SK-N-SH (cell line): Measurements from ENCODE around the gene SERTAD2. TPM values are rescaled to one million over a fixed set of nuclear protein-coding genes. Genes with fewer than 3 reads are reported as not detected.

Source experiments
- CTCF ChIA-PET: fragments of 300-600, 350-600 bp; formaldehyde crosslinking; extraction: SDS; loops from one replicate; lab custom pipeline; 2021; lab: Yijun Ruan, JAX
- POLR2A ChIA-PET: fragments of 350-600 bp; sonication (Branson Sonifier 250); formaldehyde crosslinking; extraction: SDS; loops from one replicate; lab custom pipeline; 2020; ENCODE audit warnings: antibody characterized with exemption, inconsistent platforms; lab: Yijun Ruan, JAX
- DNase-seq: peaks from one replicate; pipeline ENCODE4 v3.0.0; 2012
- H2AFZ ChIP-seq: fragments of 200-600 bp; sonication (generic); 2 replicates; pipeline ENCODE4 v1.8.1; 2016; ENCODE audit warnings: antibody characterized with exemption, mild to moderate bottlenecking, low read depth
- H3F3A ChIP-seq: fragments of 200-600 bp; sonication (generic); replicated peaks from 2 replicates; pipeline ENCODE3; 2016; ENCODE audit warnings: antibody characterized with exemption, mild to moderate bottlenecking; ENCODE audit not compliant: insufficient read depth
- H3K27ac ChIP-seq, 2 experiments: fragments of 200-500 bp in 1 of 2; fragments of 200-600 bp in 1 of 2; sonication (Bioruptor generic) in 1 of 2; sonication (generic), shearing (Covaris generic) in 1 of 2; 2 replicates each; pipeline versions ENCODE4 v1.5.1 to v1.6.1; 2014 to 2016; ENCODE audit warnings: low read depth in 2 of 2, inconsistent platforms in 1 of 2, low read length in 1 of 2, mild to moderate bottlenecking in 1 of 2, mixed read lengths in 1 of 2
- H3K27me3 ChIP-seq: fragments of 200-600 bp; sonication (generic), shearing (Covaris generic); 2 replicates; pipeline ENCODE4 v1.6.1; 2016; ENCODE audit warnings: mixed run types; ENCODE audit not compliant: insufficient read depth
- H3K36me3 ChIP-seq, 2 experiments: fragments of 200-500 bp in 1 of 2; fragments of 200-600 bp in 1 of 2; sonication (Bioruptor generic) in 1 of 2; sonication (generic) in 1 of 2; replicated peaks in 1 of 2; 2 replicates each; pipeline versions ENCODE3 to v1.5.1; 2014 to 2016; ENCODE audit warnings: low read length in 1 of 2, mild to moderate bottlenecking in 1 of 2; ENCODE audit not compliant: insufficient read depth in 2 of 2, control insufficient read depth in 1 of 2
- H3K4me1 ChIP-seq, 2 experiments: fragments of 200-500 bp in 1 of 2; fragments of 200-600 bp in 1 of 2; sonication (Bioruptor generic) in 1 of 2; sonication (generic), shearing (Covaris generic) in 1 of 2; 2 replicates each; pipeline versions ENCODE4 v1.5.1 to v1.6.1; 2014 to 2016; ENCODE audit warnings: low read depth in 1 of 2, low read length in 1 of 2, mixed run types in 1 of 2; ENCODE audit not compliant: insufficient read depth in 2 of 2, control insufficient read depth in 1 of 2
- H3K4me2 ChIP-seq: fragments of 200-600 bp; sonication (generic), shearing (Covaris generic); 2 replicates; pipeline ENCODE4 v1.6.1; 2017; ENCODE audit warnings: mixed run types
- H3K4me3 ChIP-seq, 2 experiments: fragments of 200-500 bp in 1 of 2; fragments of 200-600 bp in 1 of 2; sonication (Bioruptor generic) in 1 of 2; sonication (generic), shearing (Covaris generic) in 1 of 2; 2 replicates each; pipeline versions ENCODE4 v1.5.1 to v1.8.1; 2014 to 2016; ENCODE audit warnings: low read depth in 2 of 2, inconsistent platforms in 1 of 2, low read length in 1 of 2, mild to moderate bottlenecking in 1 of 2, mixed read lengths in 1 of 2, moderate library complexity in 1 of 2
- H3K79me2 ChIP-seq: fragments of 200-600 bp; sonication (generic); 2 replicates; pipeline ENCODE4 v1.8.1; 2017; ENCODE audit warnings: mild to moderate bottlenecking; ENCODE audit not compliant: insufficient read depth
- H3K9ac ChIP-seq: fragments of 200-600 bp; sonication (generic); 2 replicates; pipeline ENCODE4 v1.6.1; 2017; ENCODE audit warnings: mixed run types
- H3K9me2 ChIP-seq: fragments of 200-600 bp; sonication (generic); 2 replicates; pipeline ENCODE4 v1.6.1; 2017; ENCODE audit warnings: mixed run types
- H3K9me3 ChIP-seq: fragments of 200-600 bp; sonication (generic); 2 replicates; pipeline ENCODE4 v1.6.1; 2017; ENCODE audit warnings: mixed run types, mild to moderate bottlenecking, moderate library complexity
- H4K20me1 ChIP-seq: fragments of 200-600 bp; sonication (generic); 2 replicates; pipeline ENCODE4 v1.6.1; 2017; ENCODE audit warnings: mild to moderate bottlenecking, mixed run types; ENCODE audit not compliant: insufficient read depth
- FOSL2 ChIP-seq: IDR thresholded peaks from 2 replicates; pipeline ENCODE4 v1.4.0; 2012; ENCODE audit warnings: low read depth, mild to moderate bottlenecking, moderate library complexity, borderline replicate concordance
- FOXJ3 ChIP-seq: sonication (generic); formaldehyde crosslinking; IDR thresholded peaks from 2 replicates; pipeline ENCODE4 v1.5.1; 2020; ENCODE audit warnings: mild to moderate bottlenecking, missing genetic modification reagents
- GABPA ChIP-seq: IDR thresholded peaks from 2 replicates; pipeline ENCODE4 v1.4.0; 2012; ENCODE audit warnings: low read depth, mild to moderate bottlenecking
- MXI1 ChIP-seq: IDR thresholded peaks from 2 replicates; pipeline ENCODE4 v1.6.1; 2012; ENCODE audit warnings: mild to moderate bottlenecking, low read depth, low read length, improper control_type of control experiment
- NFIC ChIP-seq: IDR thresholded peaks from 2 replicates; pipeline ENCODE4 v1.4.0; 2012; ENCODE audit warnings: borderline replicate concordance
- RXRA ChIP-seq: IDR thresholded peaks from 2 replicates; pipeline ENCODE4 v1.4.0; 2012; ENCODE audit warnings: low read depth, mild to moderate bottlenecking, borderline replicate concordance
- SIN3A ChIP-seq: IDR thresholded peaks from 2 replicates; pipeline ENCODE4 v1.6.1; 2012; ENCODE audit warnings: low read depth, mild to moderate bottlenecking, low read length, moderate library complexity, borderline replicate concordance
- TAF1 ChIP-seq: IDR thresholded peaks from 2 replicates; pipeline ENCODE4 v1.6.1; 2012; ENCODE audit warnings: low read depth, mild to moderate bottlenecking, low read length, moderate library complexity, borderline replicate concordance
- TEAD4 ChIP-seq: IDR thresholded peaks from 2 replicates; pipeline ENCODE4 v1.4.0; 2012; ENCODE audit warnings: mild to moderate bottlenecking, borderline replicate concordance; ENCODE audit not compliant: insufficient read depth
- WGBS: methylation state at CpG from one replicate; pipeline ENCODE4 v1.1.6; 2017; ENCODE audit warnings: low lambda C conversion rate; 5-methylcytosine and 5-hydroxymethylcytosine counted together
- polyA plus RNA-seq, 3 experiments: library from polyadenylated mRNA; depleted of rRNA; stranded (reverse); fragments of >200 nt; gene quantifications; 2 replicates each; pipeline ENCODE4 v1.2.3, GENCODE V29; 2012

Gene SERTAD2
- polyA plus RNA-seq, 1 of the 3 experiments (the other 2 are of a cell fraction): 9.1 TPM

GRCh38 chr2:64607381-64608304 lies 46.1 kb downstream of the SERTAD2 start:
- POLR2A ChIA-PET: no interaction called here
- no peaks in the 10 kb centered on the region; the same call in 1 of the 2 replicates for H3K27me3 ChIP-seq
- H3K36me3 ChIP-seq: no peaks in the 10 kb centered on the region
- no peak overlapping the region for H3K27ac ChIP-seq
- H3K79me2 ChIP-seq: no peaks in the 10 kb centered on the region
- CTCF ChIA-PET: interaction anchor here (0.9 to 3.7 kb wide), 6 partner anchors 10 to 85 kb away, joined by 3 to 20 read pairs (median 8); no protein-coding TSS in a partner anchor
- 90% methylated on average over 14 of the region's 18 CpGs for WGBS
- no peaks in the 10 kb centered on the region for H3K9me3 ChIP-seq
- no peak for TF ChIP-seq TEAD4
- no peak overlapping the region for H3K4me2 ChIP-seq
- H4K20me1 ChIP-seq: no peaks in the 10 kb centered on the region
- H3K9ac ChIP-seq: no peak overlapping the region
- no peaks in the 10 kb centered on the region; a peak in 1 of 4 replicates for H3K4me1 ChIP-seq
- H3K9me2 ChIP-seq: no peaks in the 10 kb centered on the region
- no peak overlapping the region for H3K4me3 ChIP-seq
- DNase-seq: no peak
- H2AFZ ChIP-seq: no peak overlapping the region
- H3F3A ChIP-seq: no peaks in the 10 kb centered on the region

DNA sequence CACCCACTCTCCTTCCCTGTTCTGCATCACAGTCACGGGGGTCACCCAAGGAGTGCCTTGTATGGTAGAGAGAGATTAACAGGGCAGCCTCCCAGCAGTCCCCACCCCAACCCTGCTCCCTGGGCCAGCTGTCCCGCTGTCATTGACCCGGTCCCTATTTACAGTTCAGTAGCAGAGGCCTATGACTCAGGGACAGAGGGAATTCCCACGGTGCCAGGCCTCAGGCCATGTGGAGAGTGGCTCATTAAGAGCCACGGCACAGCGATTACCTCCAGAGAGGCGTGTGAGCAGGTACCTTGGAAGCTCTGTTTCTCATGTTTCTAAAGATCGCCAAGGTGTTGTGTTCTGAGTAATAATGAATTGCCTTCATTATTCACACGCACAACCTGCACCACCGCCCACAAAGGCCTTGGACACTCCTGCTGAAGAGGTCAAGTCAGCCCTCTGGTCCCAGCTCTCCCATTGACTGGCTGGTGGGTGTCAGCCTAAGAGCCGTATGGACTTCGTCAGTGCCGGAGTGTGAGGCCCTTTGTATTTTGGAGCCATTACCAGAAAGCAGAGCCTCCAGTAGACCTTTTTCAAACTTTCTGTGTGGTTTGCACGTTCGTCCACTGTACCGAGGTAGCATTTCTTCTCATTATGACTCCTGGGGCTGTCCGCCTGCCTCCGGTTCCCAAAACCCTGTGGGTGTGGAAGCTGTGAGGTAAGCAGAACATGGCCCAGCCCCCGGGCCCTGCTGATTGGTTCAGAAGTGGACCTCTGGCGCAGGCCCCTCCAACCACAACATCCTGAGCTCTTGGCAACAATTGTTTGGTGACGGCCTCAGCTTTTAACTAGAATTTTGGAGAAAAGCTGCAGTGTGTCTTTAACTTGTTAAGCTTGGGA lies 47.0 kb downstream of the SERTAD2 start:
- peaks cover 0 to 2% of the 10 kb centered on the region in 2 experiments; a peak in 1 of 4 replicates for H3K4me1 ChIP-seq
- no peak overlapping the region for H3K4me3 ChIP-seq
- no peaks in the 10 kb centered on the region; the same call in 1 of the 2 replicates for H3K27me3 ChIP-seq
- H3K9me2 ChIP-seq: no peaks in the 10 kb centered on the region
- H2AFZ ChIP-seq: no peak overlapping the region
- H3K4me2 ChIP-seq: no peak overlapping the region
- POLR2A ChIA-PET: no interaction called here
- no peaks in the 10 kb centered on the region for H4K20me1 ChIP-seq
- DNase-seq: no peak
- H3K36me3 ChIP-seq: no peaks in the 10 kb centered on the region
- no peaks in the 10 kb centered on the region for H3K79me2 ChIP-seq
- CTCF ChIA-PET: interaction anchor here (0.9 to 3.7 kb wide), 5 partner anchors 9 to 84 kb away, joined by 3 to 20 read pairs (median 8); no protein-coding TSS in a partner anchor
- H3K27ac ChIP-seq: no peak overlapping the region
- no peaks in the 10 kb centered on the region for H3K9me3 ChIP-seq
- TF ChIP-seq FOXJ3 (no peak), FOSL2 (no peak), GABPA (no peak), RXRA (no peak), TAF1 (no peak), NFIC (no peak), MXI1 (no peak), SIN3A (no peak)
- WGBS: 82% methylated on average over 19 of the region's 21 CpGs
- no peaks in the 10 kb centered on the region for H3F3A ChIP-seq
- no peak overlapping the region for H3K9ac ChIP-seq
